Measurements from ENCODE around the gene SARDH.

Gene SARDH

GRCh38 chr9:133638711-133639110, 99.4 kb downstream of the SARDH start:
- TF ChIP-seq CTCF (IDR thresholded peaks at IDR 0.05; ENCODE audit: low read depth, low read length, missing control alignments): no peak
- H3K4me3 ChIP-seq (ENCODE audit: low read depth, low read length): no peak overlapping the region
- DNase-seq (ENCODE audit: low read depth): no peak
- in situ Hi-C loops (cut with HindIII; ENCODE audit: low sequenced_read_pairs): no loop called here

GRCh38 chr9:133638076-133638475, 100.1 kb downstream of the SARDH start:
- no peak overlapping the region for H3K4me3 ChIP-seq (ENCODE audit: low read depth, low read length)
- in situ Hi-C loops (cut with HindIII; ENCODE audit: low sequenced_read_pairs): no loop called here
- TF ChIP-seq CTCF (IDR thresholded peaks at IDR 0.05; ENCODE audit: low read depth, low read length, missing control alignments): no peak
- no peak for DNase-seq (ENCODE audit: low read depth)

- H3K4me3 ChIP-seq (ENCODE audit: low read depth, low read length): no peak overlapping the region
Observed at GRCh38 chr9:133637451-133638055, 100.6 kb downstream of the SARDH start.

GRCh38 chr9:133636902-133637301, 101.2 kb downstream of the SARDH start:
- DNase-seq (ENCODE audit: low read depth): no peak
- H3K4me3 ChIP-seq (ENCODE audit: low read depth, low read length): no peak overlapping the region
- TF ChIP-seq CTCF (IDR thresholded peaks at IDR 0.05; ENCODE audit: low read depth, low read length, missing control alignments): no peak
- in situ Hi-C loops (cut with HindIII; ENCODE audit: low sequenced_read_pairs): no loop called here

More at GRCh38 chr9:133637451-133638055, 100.6 kb downstream of the SARDH start:
- DNase-seq (ENCODE audit: low read depth): no peak
- in situ Hi-C loops (cut with HindIII; ENCODE audit: low sequenced_read_pairs): no loop called here
- no peak for TF ChIP-seq CTCF (IDR thresholded peaks at IDR 0.05; ENCODE audit: low read depth, low read length, missing control alignments)

GRCh38 chr9:133635533-133636531, 102.3 kb downstream of the SARDH start, which contains the start of gene DBH:
Gene DBH, plus strand, starts transcription at chr9:133636363. Its CDS starts 9 bp downstream, at chr9:133636372.
- DNase-seq (ENCODE audit: low read depth): no peak
- in situ Hi-C loops (cut with HindIII; ENCODE audit: low sequenced_read_pairs): no loop called here
- no peak for TF ChIP-seq CTCF (IDR thresholded peaks at IDR 0.05; ENCODE audit: low read depth, low read length, missing control alignments)
- no peak within 1 kb of the TSS for H3K4me3 ChIP-seq (ENCODE audit: low read depth, low read length)

GRCh38 chr9:133635098-133635497, 103.1 kb downstream of the SARDH start:
- in situ Hi-C loops (cut with HindIII; ENCODE audit: low sequenced_read_pairs): no loop called here
- no peak for DNase-seq (ENCODE audit: low read depth)

More at GRCh38 chr9:133635098-133635497, 103.1 kb downstream of the SARDH start:
- no peak for TF ChIP-seq CTCF (IDR thresholded peaks at IDR 0.05; ENCODE audit: low read depth, low read length, missing control alignments)
- H3K4me3 ChIP-seq (ENCODE audit: low read depth, low read length): no peak overlapping the region
